ENCODE results near the gene DCLRE1A. TPM values are rescaled to one million over a fixed set of nuclear protein-coding genes. Genes with fewer than 3 reads are reported as not detected.

DCLRE1A gene
- total and polyA plus RNA-seq, 2 experiments from 2014 or later: 6.1 to 13.8 TPM

GRCh38 chr10:113869789-113870188 lies 15.9 kb upstream of the DCLRE1A start:
- DNase-seq (ENCODE audit: low spot score) (no peak), ATAC-seq (no peak)
- H3K27me3 ChIP-seq (ENCODE audit: insufficient read depth): no peaks in the 10 kb centered on the region
- H2AFZ ChIP-seq: no peak overlapping the region
- H3K9me2 ChIP-seq (ENCODE audit: insufficient read depth): no peaks in the 10 kb centered on the region
- TF ChIP-seq ZNF462 (CRISPR knock-in tag; IDR thresholded peaks at IDR 0.05): no peak
- TF ChIP-seq ZNF331 (CRISPR knock-in tag; IDR thresholded peaks at IDR 0.05; ENCODE audit: low read depth): no peak
- TF ChIP-seq CTCF (conservative IDR thresholded peaks at IDR 0.05; ENCODE audit: low read depth in 2 of 2): no peak
- TF ChIP-seq NANOG (IDR thresholded peaks at IDR 0.05; ENCODE audit: borderline replicate concordance): no peak
- no peak for TF ChIP-seq ETS1 (IDR thresholded peaks at IDR 0.05)
- TF ChIP-seq REST (IDR thresholded peaks at IDR 0.05; ENCODE audit: unreplicated experiment): no peak
- TF ChIP-seq STAT1 (IDR thresholded peaks at IDR 0.05; ENCODE audit: unreplicated experiment): no peak
- TF ChIP-seq CREB1 (CRISPR knock-in tag; IDR thresholded peaks at IDR 0.05; ENCODE audit: low read depth): no peak
- TF ChIP-seq ZNF114 (CRISPR knock-in tag; IDR thresholded peaks at IDR 0.05): no peak
- TF ChIP-seq EZH2 (IDR thresholded peaks at IDR 0.05; ENCODE audit: low read depth, unreplicated experiment): no peak
- TF ChIP-seq POLR2AphosphoS5 (IDR thresholded peaks at IDR 0.05; ENCODE audit: low read depth): no peak
- no peak for TF ChIP-seq EZH2phosphoT487 (IDR thresholded peaks at IDR 0.05; ENCODE audit: unreplicated experiment)
- no peak for TF ChIP-seq JUNB (IDR thresholded peaks at IDR 0.05; ENCODE audit: unreplicated experiment)
- no peak overlapping the region for H3K27ac ChIP-seq (ENCODE audit: low read depth)
- no peaks in the 10 kb centered on the region for H3K27me3 Mint-ChIP-seq (ENCODE audit: insufficient read depth, low read depth, poor library complexity)
- no peak overlapping the region for H3K4me3 ChIP-seq
- no peaks in the 10 kb centered on the region for H3K4me1 Mint-ChIP-seq
- H3K27ac Mint-ChIP-seq: no peak overlapping the region
- H3K36me3 Mint-ChIP-seq (ENCODE audit: low read depth): peaks cover 13% of the 10 kb centered on the region
- H3K79me2 ChIP-seq (replicated peaks; ENCODE audit: insufficient read depth): peaks cover 89% of the 10 kb centered on the region
- H3K9me3 Mint-ChIP-seq: peaks cover 8% of the 10 kb centered on the region; the same call in 2 of the 3 replicates
- no peaks in the 10 kb centered on the region for H3F3A ChIP-seq (replicated peaks; ENCODE audit: low read depth)
- no peak overlapping the region for H3K4me2 ChIP-seq
- peaks cover 8% of the 10 kb centered on the region; the same call in 1 of the 2 replicates for H4K20me1 ChIP-seq (replicated peaks; ENCODE audit: insufficient read depth)
- no peaks in the 10 kb centered on the region for H3K4me1 ChIP-seq (ENCODE audit: insufficient read depth)
- H3K4me3 Mint-ChIP-seq: no peak overlapping the region
- no peaks in the 10 kb centered on the region for H3K36me3 ChIP-seq (ENCODE audit: insufficient read depth)

All from GM23338 (cell line).